ENCODE data around the gene ATP2A3.

ATP2A3 gene

DNA sequence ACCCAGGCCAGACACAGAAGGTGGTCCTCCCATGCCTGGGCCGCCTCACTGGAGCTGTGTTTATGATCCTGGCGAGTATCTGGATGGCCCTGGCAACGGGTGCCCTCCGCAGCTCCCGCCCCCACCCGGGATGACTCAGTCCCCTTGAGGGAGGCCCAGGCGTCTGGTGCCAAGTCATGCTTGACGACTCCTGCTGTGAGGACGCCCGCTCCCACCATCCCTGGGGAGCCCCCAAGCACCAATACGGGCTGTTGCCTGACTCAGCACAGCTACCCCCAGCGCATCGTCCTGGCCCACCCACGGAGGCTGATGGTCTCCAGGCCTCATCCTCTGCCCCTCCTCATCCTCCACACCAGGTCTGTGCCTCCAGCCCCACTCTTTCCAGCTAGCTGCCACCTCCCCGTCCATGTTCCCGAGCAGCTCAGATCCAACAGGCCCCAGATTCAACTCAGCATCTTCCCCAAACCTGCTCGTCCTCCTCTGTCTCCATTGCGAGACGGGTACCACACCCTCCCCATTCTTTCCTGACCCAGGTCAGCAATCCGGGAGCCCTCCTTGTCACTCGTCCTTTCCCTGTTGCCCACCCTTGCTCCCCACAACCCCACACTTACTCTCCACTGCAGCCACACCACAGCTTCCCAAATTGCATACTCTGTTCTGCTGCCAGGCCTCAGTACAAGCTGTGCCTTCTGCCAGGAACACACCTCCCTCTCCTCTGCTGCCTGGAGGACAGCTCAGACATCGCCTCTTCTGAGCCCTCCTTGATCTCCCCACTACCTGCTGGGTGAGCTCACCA lies 74.0 kb downstream of the ATP2A3 start:
- DNase-seq (ENCODE audit: low spot score) = peak; percentile 80

GRCh38 chr17:3889325-3890012 lies 74.8 kb downstream of the ATP2A3 start:
- DNase-seq (ENCODE audit: low spot score) = no peak

DNA sequence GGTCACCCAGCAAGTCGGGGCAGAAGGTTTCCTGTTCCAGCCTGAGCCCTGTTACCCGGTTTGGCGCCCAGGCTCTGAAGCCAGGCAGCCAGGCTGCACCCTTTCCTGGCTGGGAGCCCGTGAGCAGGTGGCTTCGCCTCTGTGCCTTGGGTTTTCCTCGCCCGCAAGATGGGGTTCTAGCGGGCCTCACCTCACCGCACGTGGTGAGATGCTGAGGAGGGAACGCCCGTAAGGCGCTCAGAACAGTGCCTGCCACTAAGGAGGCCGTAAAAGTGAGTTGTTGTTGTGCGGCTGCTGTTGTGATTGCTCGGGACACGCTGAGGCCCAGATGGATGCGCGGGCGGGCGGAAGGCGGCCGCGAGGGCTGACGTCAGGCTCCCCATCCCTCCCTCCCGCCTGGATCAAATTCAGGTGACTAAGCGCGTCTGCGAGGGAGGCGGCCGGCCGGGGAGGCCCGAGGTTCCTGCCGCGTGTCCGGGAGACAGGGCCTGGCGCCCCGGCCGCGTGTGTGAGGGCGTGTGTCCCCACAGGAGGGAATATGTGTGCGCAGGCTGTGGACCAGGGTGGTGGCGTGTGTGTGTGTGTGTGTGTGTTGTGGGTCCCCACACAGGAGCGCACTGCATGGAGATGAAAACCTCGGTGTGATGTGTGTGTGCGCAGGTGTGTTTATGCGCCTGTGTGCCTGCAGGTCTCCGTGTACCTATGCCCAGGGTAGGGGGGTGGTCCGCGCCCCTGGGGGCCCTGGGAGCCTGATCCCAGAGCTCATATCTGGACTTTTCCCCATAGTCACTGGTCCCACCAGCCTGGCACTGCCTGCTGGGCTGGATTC lies 75.7 kb downstream of the ATP2A3 start:
- DNase-seq (ENCODE audit: low spot score) = peak; percentile 96

- no peak for DNase-seq (ENCODE audit: low spot score)
Observed at GRCh38 chr17:3887804-3888203, 76.4 kb downstream of the ATP2A3 start.

DNA sequence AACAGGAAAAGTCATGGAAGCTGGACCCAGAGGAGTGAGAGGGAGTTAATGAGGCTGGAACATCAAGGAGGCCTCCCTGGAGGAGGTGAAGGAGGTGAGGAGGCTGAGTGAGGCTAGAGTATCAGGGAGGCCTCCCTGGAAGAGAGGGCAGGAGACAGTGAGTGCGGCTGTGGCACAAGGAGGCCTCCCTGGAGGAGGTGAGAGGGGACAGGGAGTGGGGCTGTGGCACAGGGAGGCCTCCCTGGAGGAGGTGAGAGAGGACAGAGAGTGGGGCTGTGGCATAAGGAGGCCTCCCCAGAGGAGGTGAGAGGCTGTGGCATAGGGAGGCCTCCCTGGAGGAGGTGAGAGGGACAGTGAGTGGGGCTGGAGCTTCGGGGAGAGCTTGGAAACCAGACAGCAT lies 76.8 kb downstream of the ATP2A3 start:
- no peak for DNase-seq (ENCODE audit: low spot score)

- no peak for DNase-seq (ENCODE audit: low spot score)
Observed at GRCh38 chr17:3886776-3887175, 77.5 kb downstream of the ATP2A3 start.

DNA sequence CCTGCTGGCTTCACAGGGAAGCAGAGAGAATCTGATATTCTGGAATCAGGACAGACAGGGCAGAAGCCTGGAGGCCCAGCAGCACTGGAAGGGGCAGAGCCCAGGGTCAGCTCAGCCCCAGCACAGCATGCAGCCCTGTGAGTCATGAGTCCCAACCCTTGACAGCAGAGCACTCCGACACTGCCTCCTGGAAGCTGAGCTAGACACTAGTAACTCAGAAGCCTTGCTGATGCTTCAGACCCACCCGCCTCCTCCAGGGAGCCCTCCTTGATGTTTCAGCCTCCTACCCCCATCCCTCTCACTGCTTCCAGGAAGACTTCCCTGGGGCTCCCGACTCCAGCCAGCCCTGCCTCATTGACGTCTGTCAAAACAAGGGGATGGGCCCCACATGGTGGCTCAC lies 78.3 kb downstream of the ATP2A3 start:
- peak; percentile 82 for DNase-seq (ENCODE audit: low spot score)

DNA sequence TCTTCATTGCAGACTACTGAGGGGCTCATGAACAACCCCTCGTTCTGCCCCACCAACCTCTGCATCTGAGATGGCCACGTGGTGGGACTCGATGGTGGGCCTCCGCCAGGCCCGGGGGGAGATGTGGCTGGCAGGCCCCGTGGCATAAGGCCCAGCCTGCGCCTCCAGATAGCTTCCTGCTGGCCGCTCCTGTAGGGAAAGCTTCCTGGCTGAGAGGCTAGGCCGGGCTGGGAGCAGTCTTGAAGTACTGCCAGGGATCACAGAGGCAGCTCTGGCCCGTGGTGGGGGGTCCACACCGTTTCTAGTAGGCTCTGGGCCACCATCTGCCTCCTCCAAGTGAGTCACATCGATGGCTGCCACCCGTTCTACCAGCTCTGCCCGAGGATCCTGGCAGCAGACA lies 79.0 kb downstream of the ATP2A3 start:
- DNase-seq (ENCODE audit: low spot score) = no peak

DNA sequence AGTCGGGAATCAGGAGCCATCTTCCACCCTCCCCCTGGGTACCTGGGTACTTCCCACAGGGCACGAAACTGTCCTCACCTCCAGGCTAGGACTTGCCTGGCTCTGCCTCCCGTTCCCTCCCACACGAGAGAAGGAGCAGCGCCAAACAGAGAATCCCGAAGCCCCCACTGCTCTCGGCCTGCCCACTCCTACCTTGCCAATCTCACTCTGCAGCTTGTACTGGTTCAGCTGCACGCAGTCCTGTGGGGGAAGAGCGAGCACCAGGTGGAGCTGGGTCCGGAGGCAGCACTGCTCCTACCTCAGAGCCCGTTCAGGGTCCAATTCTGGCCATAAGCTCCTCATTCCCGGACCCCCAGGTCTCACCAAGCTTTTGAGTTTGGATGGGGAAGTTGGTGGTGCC lies 80.0 kb downstream of the ATP2A3 start:
- DNase-seq (ENCODE audit: low spot score) = no peak

- DNase-seq (ENCODE audit: low spot score) = no peak
Observed at GRCh38 chr17:3882276-3882675, 82.0 kb downstream of the ATP2A3 start.

- no peak for DNase-seq (ENCODE audit: low spot score)
Observed at GRCh38 chr17:3880983-3881382, 83.3 kb downstream of the ATP2A3 start.

DNA sequence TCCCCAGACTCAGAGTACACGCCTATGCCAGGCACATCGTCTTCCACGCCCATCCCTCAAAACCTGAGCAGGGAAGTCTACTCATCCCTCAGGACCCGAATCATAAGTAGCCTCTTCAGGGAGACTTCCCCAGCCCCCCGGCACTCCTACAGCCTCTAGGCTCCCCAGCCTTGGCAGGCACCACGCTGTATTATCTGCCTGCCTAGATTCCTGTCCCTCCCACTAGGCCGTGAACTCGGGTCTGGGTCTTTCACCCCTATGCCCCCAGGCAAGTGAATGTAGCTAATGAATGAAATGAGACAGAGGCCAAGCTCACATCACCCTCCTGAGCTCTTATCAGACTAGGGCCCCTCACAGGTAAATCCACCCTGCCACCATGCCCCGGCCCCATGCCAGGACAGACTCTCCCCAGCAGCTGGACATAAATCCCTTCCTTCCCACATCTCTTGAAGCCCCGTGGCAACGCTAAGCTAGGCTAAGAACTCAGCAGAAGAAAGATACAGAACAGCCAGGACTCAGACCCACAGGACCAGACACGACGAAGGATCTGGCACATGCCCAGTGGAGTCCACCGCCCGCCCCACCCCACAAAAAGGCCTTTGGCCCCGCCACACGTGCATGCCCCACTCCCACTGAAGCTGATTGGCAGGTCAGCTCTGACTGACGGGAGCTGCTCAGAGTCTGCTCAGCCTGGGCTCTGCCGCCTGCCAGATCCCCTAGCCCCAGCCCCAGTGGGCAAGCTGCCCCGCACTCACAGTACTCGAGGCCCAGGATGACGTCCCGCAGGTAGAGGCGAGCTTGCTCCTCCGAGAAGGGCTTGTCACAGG lies 84.4 kb downstream of the ATP2A3 start:
- no peak for DNase-seq (ENCODE audit: low spot score)

DNA sequence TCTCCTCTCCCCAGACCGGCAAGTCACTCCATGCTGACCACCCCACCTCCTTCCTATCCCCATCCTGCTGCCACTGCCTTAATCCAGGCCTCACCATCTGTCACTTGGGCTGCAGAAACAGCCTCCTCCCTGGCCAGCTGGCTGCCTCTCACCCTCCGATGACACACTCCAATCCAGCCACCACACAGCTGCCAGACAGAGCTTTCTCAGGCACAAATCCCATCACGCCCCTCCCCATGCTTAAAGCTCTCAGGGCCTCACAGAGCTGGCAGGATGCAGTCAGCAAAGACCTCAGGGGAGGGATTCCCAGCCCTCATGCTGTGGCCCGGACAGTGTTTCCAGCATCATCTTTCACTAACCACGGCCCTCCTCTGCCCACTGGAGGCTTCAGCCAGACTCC lies 85.1 kb downstream of the ATP2A3 start:
- peak; percentile 88 for DNase-seq (ENCODE audit: low spot score)

DNA sequence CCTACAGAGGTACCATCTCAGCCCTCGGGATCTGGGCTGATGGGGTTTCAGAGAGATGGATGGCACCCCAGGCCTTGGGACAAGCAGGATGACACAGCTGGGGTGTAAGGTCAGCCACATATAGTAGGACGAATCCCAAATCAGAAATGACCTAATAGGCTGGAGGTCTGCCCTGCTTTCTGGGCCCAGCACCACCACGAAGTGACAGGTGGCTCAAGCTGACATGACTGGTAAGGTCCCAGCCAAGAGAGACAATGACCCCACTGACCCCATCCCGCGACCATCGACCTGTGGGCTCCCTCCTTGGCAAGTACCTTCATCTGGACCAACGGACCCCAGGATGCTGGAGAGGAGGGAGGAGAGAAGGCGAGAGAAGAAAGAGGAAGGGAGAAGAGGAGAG lies 87.0 kb downstream of the ATP2A3 start:
- no peak for DNase-seq (ENCODE audit: low spot score)

- no peak for DNase-seq (ENCODE audit: low spot score)
Observed at GRCh38 chr17:3875317-3875716, 88.9 kb downstream of the ATP2A3 start.

All from AG20443 (cell line).